ENCODE data around the gene PLAAT2.

- TF ChIP-seq FOXP1 (CRISPR knock-in tag; IDR thresholded peaks at IDR 0.05) (no peak), CEBPB (tag; IDR thresholded peaks at IDR 0.05) (no peak), BACH1 (tag; IDR thresholded peaks at IDR 0.05) (no peak), TGIF2 (CRISPR knock-in tag; IDR thresholded peaks at IDR 0.05) (no peak), FOXK1 (CRISPR knock-in tag; IDR thresholded peaks at IDR 0.05; ENCODE audit: borderline replicate concordance) (no peak), ZBTB26 (CRISPR knock-in tag; IDR thresholded peaks at IDR 0.05) (no peak), E2F1 (CRISPR knock-in tag; IDR thresholded peaks at IDR 0.05) (no peak), MAFK (IDR thresholded peaks at IDR 0.05; ENCODE audit: low read length) (no peak), KDM2B (CRISPR knock-in tag; IDR thresholded peaks at IDR 0.05) (no peak), SP2 (IDR thresholded peaks at IDR 0.05; ENCODE audit: extremely low read depth, low read depth, low read length, poor library complexity, severe bottlenecking) (no peak), CHD2 (IDR thresholded peaks at IDR 0.05; ENCODE audit: low read depth, low read length) (no peak), HDAC1 (IDR thresholded peaks at IDR 0.05) (no peak), RAD21 (CRISPR knock-in tag; conservative IDR thresholded peaks at IDR 0.05 in 1 of 2, IDR thresholded peaks at IDR 0.05 in 1 of 2) (no peak)
These were observed 56.3 kb downstream of the PLAAT2 start for GRCh38 chr11:63506876-63507275.

All from K562 (cell line).